Measurements from ENCODE around the gene BLACAT1. TPM values are rescaled to one million over a fixed set of nuclear protein-coding genes. Genes with fewer than 3 reads are reported as not detected.
"Not testable (repeated sequence)": the region's sequence is repeated elsewhere in the genome, so short reads cannot be mapped to it uniquely, and the experiment has no call there.

The BLACAT1 gene
- total RNA-seq, 1 donor = not detected

DNA sequence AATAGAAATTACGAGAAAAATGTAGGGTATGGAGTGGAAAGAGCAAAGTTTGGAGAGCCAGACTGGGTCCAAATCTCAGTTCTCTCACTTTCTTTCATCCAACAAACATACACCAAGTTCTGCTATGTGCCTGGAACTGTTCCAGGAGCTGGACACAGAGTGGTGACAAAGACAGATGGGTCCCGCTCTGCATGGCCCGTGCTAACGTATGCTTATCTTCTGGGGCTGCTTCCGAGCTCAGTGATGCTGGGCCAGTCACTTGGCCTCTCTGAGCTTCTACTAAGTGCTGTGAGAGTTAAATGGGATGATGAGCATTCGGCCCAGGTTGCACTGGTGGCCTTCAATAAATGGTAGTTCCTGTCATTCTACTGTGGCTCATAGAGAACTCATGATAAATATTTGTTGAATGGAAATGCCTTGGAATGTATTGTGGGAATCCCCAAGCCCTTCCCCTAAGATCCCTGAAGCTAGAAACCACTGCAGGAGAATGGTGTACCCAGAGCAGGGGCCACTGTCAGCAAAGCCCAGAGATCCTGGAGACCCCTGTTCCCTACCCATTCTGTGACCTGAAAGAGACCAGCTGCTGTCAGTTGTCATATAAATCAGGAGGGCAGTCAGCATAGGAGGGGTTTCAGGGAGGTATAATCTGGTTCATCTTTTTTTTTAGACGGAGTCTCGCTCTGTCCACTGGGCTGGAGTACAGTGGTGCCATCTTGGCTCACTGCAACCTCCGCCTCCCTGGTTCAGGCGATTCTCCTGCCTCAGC is 37.8 kb downstream of the BLACAT1 start:
- TF ChIP-seq, protein P1, sequence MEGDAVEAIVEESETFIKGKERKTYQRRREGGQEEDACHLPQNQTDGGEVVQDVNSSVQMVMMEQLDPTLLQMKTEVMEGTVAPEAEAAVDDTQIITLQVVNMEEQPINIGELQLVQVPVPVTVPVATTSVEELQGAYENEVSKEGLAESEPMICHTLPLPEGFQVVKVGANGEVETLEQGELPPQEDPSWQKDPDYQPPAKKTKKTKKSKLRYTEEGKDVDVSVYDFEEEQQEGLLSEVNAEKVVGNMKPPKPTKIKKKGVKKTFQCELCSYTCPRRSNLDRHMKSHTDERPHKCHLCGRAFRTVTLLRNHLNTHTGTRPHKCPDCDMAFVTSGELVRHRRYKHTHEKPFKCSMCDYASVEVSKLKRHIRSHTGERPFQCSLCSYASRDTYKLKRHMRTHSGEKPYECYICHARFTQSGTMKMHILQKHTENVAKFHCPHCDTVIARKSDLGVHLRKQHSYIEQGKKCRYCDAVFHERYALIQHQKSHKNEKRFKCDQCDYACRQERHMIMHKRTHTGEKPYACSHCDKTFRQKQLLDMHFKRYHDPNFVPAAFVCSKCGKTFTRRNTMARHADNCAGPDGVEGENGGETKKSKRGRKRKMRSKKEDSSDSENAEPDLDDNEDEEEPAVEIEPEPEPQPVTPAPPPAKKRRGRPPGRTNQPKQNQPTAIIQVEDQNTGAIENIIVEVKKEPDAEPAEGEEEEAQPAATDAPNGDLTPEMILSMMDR (IDR thresholded peaks at IDR 0.05; ENCODE audit: insufficient read depth, low read depth, low read length) = no peak
- DNase-seq (ENCODE audit: low read depth) = no peak
- H3K4me3 ChIP-seq (ENCODE audit: low read depth, low read length) = no peak overlapping the region

DNA sequence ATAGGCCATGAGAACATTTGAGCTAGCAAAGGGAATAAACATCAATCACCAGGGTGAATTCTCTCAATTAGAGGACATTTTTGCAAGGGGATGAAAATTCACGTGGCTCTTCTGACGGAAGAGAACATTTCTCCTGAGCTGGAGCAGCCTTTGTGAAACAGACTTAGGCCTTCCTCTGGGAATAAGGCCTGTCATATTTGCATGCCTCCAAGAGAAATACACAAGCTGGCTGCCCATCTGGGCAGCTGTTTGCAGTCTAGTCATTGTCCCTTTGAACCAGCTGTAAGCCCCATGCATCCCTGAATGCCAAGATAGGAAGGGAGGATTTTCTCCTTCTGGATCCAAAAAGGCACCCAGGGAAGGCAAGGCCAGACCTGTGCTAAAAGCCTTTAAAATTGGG is 39.5 kb downstream of the BLACAT1 start:
- H3K4me3 ChIP-seq (ENCODE audit: low read depth, low read length) = no peak overlapping the region
- DNase-seq (ENCODE audit: low read depth) = no peak
- TF ChIP-seq, protein P1 (IDR thresholded peaks at IDR 0.05; ENCODE audit: insufficient read depth, low read depth, low read length) = no peak

DNA sequence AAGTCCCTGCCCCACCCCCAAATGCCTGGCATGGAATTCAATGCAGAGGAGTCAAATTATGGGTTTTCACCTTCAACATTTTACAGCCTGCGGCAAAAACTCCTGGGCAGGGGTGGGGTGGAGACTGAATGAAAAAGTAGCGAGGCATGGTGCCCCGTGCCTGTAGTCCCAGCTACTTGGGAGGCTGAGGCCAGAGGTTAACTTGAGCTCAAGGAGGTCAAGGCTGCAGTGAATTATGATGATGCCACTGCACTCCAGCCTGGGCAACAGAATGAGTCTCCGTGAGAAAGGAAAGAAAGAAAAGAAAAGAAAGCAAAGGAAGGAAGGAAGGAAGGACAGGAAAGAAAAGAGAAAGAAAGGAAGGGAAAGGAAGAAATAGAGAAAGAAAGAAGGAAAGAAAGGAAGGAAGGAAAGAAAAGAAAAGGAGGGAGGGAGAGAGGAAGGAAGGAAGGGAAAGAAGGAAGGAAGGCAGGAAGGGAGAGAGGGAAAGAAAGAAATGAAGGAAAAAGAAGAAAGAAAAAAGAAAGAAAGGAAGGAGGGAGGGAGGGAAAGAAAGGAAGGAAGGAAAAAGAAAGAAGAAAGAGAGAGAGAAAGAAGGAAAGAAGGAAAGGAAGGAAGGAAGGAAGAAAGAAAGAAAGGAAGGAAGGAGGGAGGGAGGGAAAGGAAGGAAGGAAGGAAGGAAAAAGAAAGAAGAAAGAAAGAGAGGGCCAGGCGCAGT is 45.1 kb downstream of the BLACAT1 start:
- H3K4me3 ChIP-seq (ENCODE audit: low read depth, low read length) = no peak overlapping the region
- TF ChIP-seq, protein P1 (IDR thresholded peaks at IDR 0.05; ENCODE audit: insufficient read depth, low read depth, low read length) = no peak
- DNase-seq (ENCODE audit: low read depth) = no peak

DNA sequence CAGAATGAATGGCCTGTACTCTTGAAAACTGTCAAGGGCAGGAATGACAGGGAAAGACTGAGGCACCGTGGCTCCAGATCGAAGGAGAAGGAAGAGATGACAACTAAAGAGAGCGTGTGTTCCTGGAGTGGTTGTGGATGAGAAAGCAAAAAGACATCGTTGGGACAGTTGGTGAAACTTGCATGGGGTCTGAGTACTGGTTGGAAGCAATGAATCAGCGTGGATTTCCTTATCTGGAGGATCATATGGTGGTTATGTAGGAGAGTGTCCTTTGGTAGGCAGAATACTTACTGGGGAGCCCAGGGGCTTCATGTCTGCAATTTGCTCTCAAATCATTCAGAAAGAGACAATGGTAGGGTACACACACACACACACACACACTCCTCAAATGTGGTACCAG is 47.9 kb downstream of the BLACAT1 start:
- TF ChIP-seq, protein P1 (IDR thresholded peaks at IDR 0.05; ENCODE audit: insufficient read depth, low read depth, low read length) = no peak
- H3K4me3 ChIP-seq (ENCODE audit: low read depth, low read length) = no peak overlapping the region
- DNase-seq (ENCODE audit: low read depth) = no peak

DNA sequence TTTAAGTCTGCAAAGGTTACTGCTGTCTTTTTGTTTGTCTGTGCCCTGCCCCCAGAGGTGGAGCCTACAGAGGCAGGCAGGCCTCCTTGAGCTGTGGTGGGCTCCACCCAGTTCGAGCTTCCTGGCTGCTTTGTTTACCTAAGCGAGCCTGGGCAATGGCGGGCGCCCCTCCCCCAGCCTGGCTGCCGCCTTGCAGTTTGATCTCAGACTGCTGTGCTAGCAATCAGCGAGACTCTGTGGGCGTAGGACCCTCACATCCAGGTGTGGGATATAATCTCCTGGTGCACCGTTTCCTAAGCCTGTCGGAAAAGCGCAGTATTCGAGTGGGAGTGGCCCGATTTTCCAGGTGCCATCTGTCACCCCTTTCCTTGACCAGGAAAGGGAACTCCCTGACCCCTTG is 49.6 kb downstream of the BLACAT1 start:
- H3K4me3 ChIP-seq (ENCODE audit: low read depth, low read length); DNase-seq (ENCODE audit: low read depth): not testable (repeated sequence)

Small RNA genes within 50 kb of the gene (small RNA-seq; reads per million reads assigned to genes)
- not detected for gene MIR135B

Other genes starting within 250 kb of the BLACAT1 start
- gene DSTYK, start 244.3 kb downstream of the BLACAT1 start, total RNA-seq = 15.5 and 22.0 TPM in 2 replicates
- gene TMCC2, start 228.1 kb downstream of the BLACAT1 start, total RNA-seq = 3.2 and 3.5 TPM in 2 replicates
- gene NUAK2, start 134.3 kb downstream of the BLACAT1 start, total RNA-seq = 7.1 and 12.1 TPM in 2 replicates
- not detected in 2 replicates for gene KLHDC8A, start 99.1 kb downstream of the BLACAT1 start, total RNA-seq
- not detected in 2 replicates for gene LEMD1, start 34.0 kb downstream of the BLACAT1 start, total RNA-seq
- gene CDK18, start 48.6 kb upstream of the BLACAT1 start, total RNA-seq = 1.6 and 2.2 TPM in 2 replicates
- gene ELK4, start 176.0 kb upstream of the BLACAT1 start, total RNA-seq = 23.5 and 30.2 TPM in 2 replicates
- gene SLC45A3, start 224.5 kb upstream of the BLACAT1 start, total RNA-seq = 3.2 and 5.2 TPM in 2 replicates

Measured in fibroblast of villous mesenchyme (primary cell).